ENCODE data around the gene NCCRP1. TPM values are rescaled to one million over a fixed set of nuclear protein-coding genes. Genes with fewer than 3 reads are reported as not detected.

NCCRP1 gene, protein sequence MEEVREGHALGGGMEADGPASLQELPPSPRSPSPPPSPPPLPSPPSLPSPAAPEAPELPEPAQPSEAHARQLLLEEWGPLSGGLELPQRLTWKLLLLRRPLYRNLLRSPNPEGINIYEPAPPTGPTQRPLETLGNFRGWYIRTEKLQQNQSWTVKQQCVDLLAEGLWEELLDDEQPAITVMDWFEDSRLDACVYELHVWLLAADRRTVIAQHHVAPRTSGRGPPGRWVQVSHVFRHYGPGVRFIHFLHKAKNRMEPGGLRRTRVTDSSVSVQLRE
- 1.00 to 2.3 TPM (median 1.6 TPM) in 5 replicates for total RNA-seq (2022; extraction: Qiagen RNA extraction; ENCODE audit: low read depth)

DNA sequence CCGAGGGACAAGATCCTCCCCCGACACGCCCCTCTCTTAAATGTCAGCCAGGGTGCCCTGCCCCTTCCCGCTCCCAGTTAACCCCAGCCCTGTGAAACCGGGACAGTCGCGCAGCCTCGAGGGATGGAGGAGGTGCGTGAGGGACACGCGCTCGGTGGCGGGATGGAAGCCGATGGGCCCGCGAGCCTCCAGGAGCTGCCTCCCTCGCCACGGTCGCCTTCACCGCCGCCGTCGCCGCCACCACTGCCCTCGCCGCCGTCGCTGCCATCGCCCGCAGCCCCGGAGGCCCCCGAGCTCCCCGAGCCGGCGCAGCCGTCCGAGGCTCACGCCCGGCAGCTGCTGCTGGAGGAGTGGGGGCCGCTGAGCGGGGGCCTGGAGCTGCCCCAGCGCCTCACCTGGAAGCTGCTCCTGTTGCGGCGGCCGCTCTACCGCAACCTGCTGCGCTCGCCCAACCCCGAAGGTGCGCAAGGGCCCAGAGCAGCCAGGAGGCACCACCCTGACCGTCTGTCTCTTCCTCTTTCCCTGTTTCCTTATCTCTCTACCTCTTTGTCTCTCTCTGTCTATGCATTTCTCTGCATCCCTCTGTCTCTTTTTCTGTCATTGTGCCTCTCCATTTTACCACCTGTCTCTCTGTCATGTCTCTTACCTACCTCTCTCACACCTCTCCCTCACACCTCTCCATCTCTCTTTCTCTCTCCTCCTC, at the start of gene NCCRP1:
Gene NCCRP1 (plus strand): TSS at position 105 of the 703 bp plus-strand sequence. CDS start 19 bp downstream, at position 124.

DNA sequence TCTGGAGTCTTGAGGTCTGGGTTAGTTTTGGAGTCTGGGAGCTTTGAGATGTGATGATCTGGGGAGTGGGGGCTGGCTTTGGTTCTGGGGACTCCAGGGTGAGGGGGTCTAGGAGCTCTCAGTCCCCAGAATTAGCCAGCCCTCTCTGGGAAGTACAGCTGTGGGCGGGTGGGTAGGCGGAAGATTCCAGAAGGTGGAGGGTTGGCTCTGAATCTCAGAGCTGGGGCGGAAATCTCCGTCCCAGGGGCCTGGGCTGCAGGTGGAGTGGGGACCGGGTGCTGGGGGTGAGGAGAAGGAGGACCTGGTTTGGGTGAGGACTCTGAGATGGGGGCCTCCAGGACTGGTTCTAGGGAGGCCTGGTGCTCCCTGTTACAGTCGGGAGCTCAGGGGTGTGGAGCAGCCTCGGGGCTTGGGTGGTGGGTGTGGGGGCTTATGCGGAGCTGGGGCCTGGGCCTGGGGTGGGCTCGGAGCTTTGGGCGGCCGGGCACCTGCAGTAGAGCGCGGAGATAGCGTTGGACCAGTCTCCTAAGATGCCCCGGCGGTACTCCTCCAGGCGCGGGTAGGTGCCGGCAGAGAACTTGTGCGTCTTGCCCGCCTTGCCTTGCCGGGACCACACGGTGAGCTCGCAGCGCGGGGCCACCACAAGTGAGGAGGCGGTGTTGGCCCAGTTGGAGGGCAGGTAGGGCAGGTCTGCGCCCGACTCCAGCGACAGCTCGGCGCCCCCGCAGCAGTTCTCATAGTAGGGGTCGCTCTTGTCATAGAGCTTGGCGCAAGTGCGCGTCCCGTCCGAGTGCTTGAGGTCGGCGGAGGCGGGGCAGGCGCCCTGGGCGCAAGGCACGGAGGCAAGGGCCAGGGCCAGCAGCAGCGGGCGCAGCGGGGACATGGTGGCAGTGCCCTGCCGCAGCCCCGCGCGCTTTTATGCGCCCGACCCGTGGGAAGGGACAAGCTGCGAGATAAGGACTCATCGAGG, 6.9 kb downstream of the NCCRP1 start, which contains the start of gene SYCN:
Gene SYCN (minus strand): TSS at position 892 of the 970 bp plus-strand sequence. CDS start 9 bp downstream, at position 883.

DNA sequence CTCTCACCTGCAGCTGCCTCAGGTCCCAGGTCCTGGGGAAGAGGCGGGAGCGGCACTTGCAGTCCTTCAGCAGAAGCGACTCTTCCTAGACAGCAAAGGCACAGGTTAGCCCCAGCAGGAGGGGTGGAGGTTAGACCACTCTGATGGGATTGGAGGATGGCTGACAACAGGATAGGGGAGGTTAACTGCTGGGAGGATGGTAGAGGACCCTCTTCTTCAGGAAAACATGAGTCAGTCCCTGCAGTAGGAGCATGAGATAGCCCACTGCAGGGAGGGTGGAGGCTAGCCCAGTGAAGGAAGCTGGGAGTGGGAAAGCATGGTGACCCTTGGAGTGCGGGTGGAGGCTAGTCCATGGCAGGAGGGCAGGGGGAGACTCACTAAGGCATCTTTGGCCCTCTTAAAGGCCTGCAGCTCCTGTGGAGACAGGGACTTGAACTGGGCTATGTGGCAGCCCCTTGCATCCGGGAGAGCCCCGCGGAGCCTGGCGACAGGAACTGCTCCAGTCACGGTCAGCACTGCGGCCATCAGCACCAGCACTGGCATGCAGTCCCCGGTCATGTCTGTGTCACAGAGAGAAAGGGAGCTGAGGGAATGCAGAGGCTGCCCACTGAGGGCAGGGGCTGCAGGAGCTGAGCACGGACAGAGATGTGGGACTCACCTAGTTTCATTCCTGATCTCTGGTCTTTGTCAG, 47.8 kb downstream of the NCCRP1 start, which contains the start of gene IFNL3:
Gene IFNL3 (minus strand): TSS at position 597 of the 691 bp plus-strand sequence. CDS start 39 bp downstream, at position 558.

DNA sequence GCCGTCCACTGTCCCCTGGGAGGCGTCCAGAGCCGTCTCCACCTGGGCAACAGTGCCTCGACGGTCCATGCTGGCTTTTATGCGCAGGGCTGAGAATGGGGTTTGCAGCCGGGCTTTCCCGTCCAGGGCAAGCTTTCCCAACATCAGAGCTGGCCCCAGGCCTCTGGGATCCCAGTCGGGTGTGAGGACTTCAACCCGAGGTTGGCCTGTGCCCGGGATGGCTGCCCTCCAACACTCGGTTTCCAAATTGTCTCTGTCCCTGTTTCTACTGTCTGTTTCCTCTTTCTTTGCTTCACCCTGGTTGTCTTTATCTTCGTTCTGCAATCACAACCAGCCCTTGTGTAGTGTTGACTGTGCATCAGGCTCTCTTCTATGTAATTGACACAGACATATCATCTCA, 52.0 kb downstream of the NCCRP1 start, which contains the start of gene IFNL4:
Gene IFNL4 (minus strand): TSS at position 51 of the 400 bp plus-strand sequence.

Other genes starting within 250 kb of the NCCRP1 start
- gene FBXO17, start 221.2 kb upstream of the NCCRP1 start, total RNA-seq (2022; extraction: Qiagen RNA extraction; ENCODE audit: low read depth), result 64.1 to 85.5 TPM (median 79.4 TPM) in 5 replicates
- 2.8 to 4.4 TPM (median 3.9 TPM) in 5 replicates for gene FBXO27, start 164.4 kb upstream of the NCCRP1 start, total RNA-seq (2022; extraction: Qiagen RNA extraction; ENCODE audit: low read depth)
- gene ACP7, start 112.6 kb upstream of the NCCRP1 start, total RNA-seq (2022; extraction: Qiagen RNA extraction; ENCODE audit: low read depth), result 0.06 to 0.13 TPM (median 0.08 TPM) in 4 of 5 replicates, not detected in the other
- gene PAK4, start 71.2 kb upstream of the NCCRP1 start, total RNA-seq (2022; extraction: Qiagen RNA extraction; ENCODE audit: low read depth), result 91.5 to 118 TPM (median 110 TPM) in 5 replicates
- not detected in 5 replicates for gene SYCN, start 7.3 kb downstream of the NCCRP1 start, total RNA-seq (2022; extraction: Qiagen RNA extraction; ENCODE audit: low read depth)
- gene IFNL3, start 48.0 kb downstream of the NCCRP1 start, total RNA-seq (2022; extraction: Qiagen RNA extraction; ENCODE audit: low read depth), result not detected in 5 replicates
- gene IFNL4, start 51.9 kb downstream of the NCCRP1 start, total RNA-seq (2022; extraction: Qiagen RNA extraction; ENCODE audit: low read depth), result not detected in 5 replicates
- not detected in 5 replicates for gene IFNL2, start 71.4 kb downstream of the NCCRP1 start, total RNA-seq (2022; extraction: Qiagen RNA extraction; ENCODE audit: low read depth)
- gene IFNL1, start 99.4 kb downstream of the NCCRP1 start, total RNA-seq (2022; extraction: Qiagen RNA extraction; ENCODE audit: low read depth), result 0.27 TPM in 1 of 5 replicates, not detected in the others
- gene LRFN1, start 123.9 kb downstream of the NCCRP1 start, total RNA-seq (2022; extraction: Qiagen RNA extraction; ENCODE audit: low read depth), result 8.1 to 10.8 TPM (median 10.2 TPM) in 5 replicates
- gene GMFG, start 139.1 kb downstream of the NCCRP1 start, total RNA-seq (2022; extraction: Qiagen RNA extraction; ENCODE audit: low read depth), result 0.35 to 1.1 TPM (median 0.66 TPM) in 5 replicates
- 120 to 179 TPM (median 169 TPM) in 5 replicates for gene SAMD4B, start 145.5 kb downstream of the NCCRP1 start, total RNA-seq (2022; extraction: Qiagen RNA extraction; ENCODE audit: low read depth)
- gene PAF1, start 194.1 kb downstream of the NCCRP1 start, total RNA-seq (2022; extraction: Qiagen RNA extraction; ENCODE audit: low read depth), result 69.9 to 72.7 TPM (median 71.6 TPM) in 5 replicates
- 72.5 to 75.5 TPM (median 74.8 TPM) in 5 replicates for gene MED29, start 194.4 kb downstream of the NCCRP1 start, total RNA-seq (2022; extraction: Qiagen RNA extraction; ENCODE audit: low read depth)
- 160 to 246 TPM (median 200 TPM) in 5 replicates for gene ZFP36, start 209.9 kb downstream of the NCCRP1 start, total RNA-seq (2022; extraction: Qiagen RNA extraction; ENCODE audit: low read depth)
- 78.8 to 119 TPM (median 96.5 TPM) in 5 replicates for gene PLEKHG2, start 215.7 kb downstream of the NCCRP1 start, total RNA-seq (2022; extraction: Qiagen RNA extraction; ENCODE audit: low read depth)
- gene RPS16, start 239.0 kb downstream of the NCCRP1 start, total RNA-seq (2022; extraction: Qiagen RNA extraction; ENCODE audit: low read depth), result 6,743 to 7,584 TPM (median 7,284 TPM) in 5 replicates
- gene SUPT5H, start 248.6 kb downstream of the NCCRP1 start, total RNA-seq (2022; extraction: Qiagen RNA extraction; ENCODE audit: low read depth), result 163 to 198 TPM (median 184 TPM) in 5 replicates